HG02884 (cell line): ENCODE measurements around the gene NDUFB3.
A peak's percentile ranks its signal among the peaks of the same experiment; 100 is the strongest.
"Not testable (repeated sequence)": the region's sequence is repeated elsewhere in the genome, so short reads cannot be mapped to it uniquely, and the experiment has no call there.

Experiments used
- ATAC-seq: cut with Tn5 transposase; IDR thresholded peaks from one replicate; pipeline ENCODE4 v1.9.1; 2021; ENCODE audit warnings: mild to moderate bottlenecking, moderate library complexity; ENCODE audit not compliant: unreplicated experiment

NDUFB3 gene

GRCh38 chr2:201071479-201072200, at the start of gene NDUFB3, which contains the start of gene HYCC2:
Gene NDUFB3, plus strand, starts transcription at chr2:201072001. Its CDS starts 6,882 bp downstream, at chr2:201078883.
Gene HYCC2, minus strand, starts transcription at chr2:201071671. Its CDS starts 47,662 bp downstream, at chr2:201024009.
- peak; percentile 98 for ATAC-seq

- no peak for ATAC-seq
These were observed 47.3 kb upstream of the NDUFB3 start for GRCh38 chr2:201024518-201024917.

GRCh38 chr2:201034355-201034754, 37.4 kb upstream of the NDUFB3 start:
- not testable (repeated sequence) for ATAC-seq

- not testable (repeated sequence) for ATAC-seq
These were observed 33.4 kb upstream of the NDUFB3 start for GRCh38 chr2:201038361-201038760.

GRCh38 chr2:201038855-201039254, 32.9 kb upstream of the NDUFB3 start:
- ATAC-seq, result no peak

GRCh38 chr2:201040867-201041628, 30.8 kb upstream of the NDUFB3 start:
- no peak for ATAC-seq

- ATAC-seq, result not testable (repeated sequence)
These were observed 29.4 kb upstream of the NDUFB3 start for GRCh38 chr2:201042451-201042850.

GRCh38 chr2:201043050-201043449, 28.8 kb upstream of the NDUFB3 start:
- not testable (repeated sequence) for ATAC-seq

- ATAC-seq, result no peak
These were observed 24.9 kb upstream of the NDUFB3 start for GRCh38 chr2:201046881-201047280.

- no peak for ATAC-seq
These were observed 22.3 kb upstream of the NDUFB3 start for GRCh38 chr2:201049455-201049854.

GRCh38 chr2:201057087-201057521, 14.7 kb upstream of the NDUFB3 start:
- no peak for ATAC-seq

- no peak for ATAC-seq
These were observed 14.0 kb upstream of the NDUFB3 start for GRCh38 chr2:201057715-201058248.

GRCh38 chr2:201058914-201059313, 12.9 kb upstream of the NDUFB3 start:
- no peak for ATAC-seq

GRCh38 chr2:201059961-201060755, 11.6 kb upstream of the NDUFB3 start:
- ATAC-seq, result no peak

GRCh38 chr2:201063516-201063915, 8.3 kb upstream of the NDUFB3 start:
- ATAC-seq, result not testable (repeated sequence)

GRCh38 chr2:201064797-201065329, 6.9 kb upstream of the NDUFB3 start:
- ATAC-seq, result no peak

- ATAC-seq, result peak; percentile 25
These were observed 788 bp upstream of the NDUFB3 start for GRCh38 chr2:201070948-201071478.

- no peak for ATAC-seq
These were observed 365 bp downstream of the NDUFB3 start for GRCh38 chr2:201072201-201072530.

- ATAC-seq, result no peak
These were observed 1.3 kb downstream of the NDUFB3 start for GRCh38 chr2:201073071-201073470.

- no peak for ATAC-seq
These were observed 3.2 kb downstream of the NDUFB3 start for GRCh38 chr2:201074996-201075395.
